Glutamatergic neuron (in vitro differentiated cells): Measurements from ENCODE around the gene APP. TPM values are rescaled to one million over a fixed set of nuclear protein-coding genes. Genes with fewer than 3 reads are reported as not detected.

Experiments
- DNase-seq: peaks from one replicate; pipeline ENCODE4 v3.0.0; 2022
- H3K27ac Mint-ChIP-seq: one replicate; pipeline ENCODE4 v1.8.0; 2020; ENCODE audit warnings: mild to moderate bottlenecking, mixed read lengths, inconsistent platforms; ENCODE audit not compliant: unreplicated experiment
- H3K27me3 Mint-ChIP-seq: one replicate; pipeline ENCODE4 v1.8.0; 2020; ENCODE audit warnings: mild to moderate bottlenecking, moderate library complexity, mixed read lengths, inconsistent platforms; ENCODE audit not compliant: unreplicated experiment
- H3K36me3 Mint-ChIP-seq: one replicate; pipeline ENCODE4 v1.8.0; 2020; ENCODE audit warnings: mild to moderate bottlenecking, mixed read lengths, inconsistent platforms; ENCODE audit not compliant: unreplicated experiment
- H3K4me1 Mint-ChIP-seq: one replicate; pipeline ENCODE4 v1.8.0; 2020; ENCODE audit warnings: mild to moderate bottlenecking, low read depth, mixed read lengths, inconsistent platforms; ENCODE audit not compliant: unreplicated experiment
- H3K4me3 Mint-ChIP-seq: one replicate; pipeline ENCODE4 v1.8.0; 2020; ENCODE audit warnings: mild to moderate bottlenecking, mixed read lengths, inconsistent platforms; ENCODE audit not compliant: unreplicated experiment
- H3K9me3 Mint-ChIP-seq: one replicate; pipeline ENCODE4 v1.8.0; 2020; ENCODE audit warnings: mild to moderate bottlenecking, moderate library complexity, mixed read lengths, inconsistent platforms; ENCODE audit not compliant: unreplicated experiment
- total RNA-seq: library from RNA; stranded (reverse); fragmentation: NEBNext Ultra II Directional; extraction: Animal tissue kit (Norgen Biotek cat#: 25700); gene quantifications from one replicate; pipeline ENCODE4 v1.2.1, GENCODE V29; 2021; ENCODE audit not compliant: unreplicated experiment
- TF ChIP-seq, protein P1 (sequence below): fragments of 200-600 bp; sonication (generic); IDR thresholded peaks from one replicate; pipeline ENCODE4 v1.5.0; 2021; ENCODE audit not compliant: partially characterized antibody, unreplicated experiment

The APP gene
- total RNA-seq, 1 donor from 2014 or later: 735 TPM

DNA sequence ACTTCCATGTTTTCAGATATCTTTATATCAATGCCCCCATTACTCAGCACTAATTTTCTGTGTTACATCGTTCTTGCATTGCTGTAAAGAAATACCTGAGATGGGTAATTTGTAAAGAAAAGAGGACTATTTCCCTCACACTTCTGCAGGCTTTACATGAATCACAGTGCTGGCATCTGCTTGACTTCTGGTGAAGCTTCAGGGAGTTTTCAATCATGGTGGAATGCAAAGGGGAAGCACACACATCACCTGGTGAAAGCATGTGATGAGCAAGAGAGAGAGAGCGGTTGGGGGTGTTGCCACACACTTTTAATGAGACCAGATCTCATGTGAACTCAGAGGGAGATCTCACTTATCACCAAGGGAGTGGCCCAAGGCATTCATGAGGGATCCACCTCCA, 14.9 kb upstream of the APP start:
- TF ChIP-seq, protein P1, sequence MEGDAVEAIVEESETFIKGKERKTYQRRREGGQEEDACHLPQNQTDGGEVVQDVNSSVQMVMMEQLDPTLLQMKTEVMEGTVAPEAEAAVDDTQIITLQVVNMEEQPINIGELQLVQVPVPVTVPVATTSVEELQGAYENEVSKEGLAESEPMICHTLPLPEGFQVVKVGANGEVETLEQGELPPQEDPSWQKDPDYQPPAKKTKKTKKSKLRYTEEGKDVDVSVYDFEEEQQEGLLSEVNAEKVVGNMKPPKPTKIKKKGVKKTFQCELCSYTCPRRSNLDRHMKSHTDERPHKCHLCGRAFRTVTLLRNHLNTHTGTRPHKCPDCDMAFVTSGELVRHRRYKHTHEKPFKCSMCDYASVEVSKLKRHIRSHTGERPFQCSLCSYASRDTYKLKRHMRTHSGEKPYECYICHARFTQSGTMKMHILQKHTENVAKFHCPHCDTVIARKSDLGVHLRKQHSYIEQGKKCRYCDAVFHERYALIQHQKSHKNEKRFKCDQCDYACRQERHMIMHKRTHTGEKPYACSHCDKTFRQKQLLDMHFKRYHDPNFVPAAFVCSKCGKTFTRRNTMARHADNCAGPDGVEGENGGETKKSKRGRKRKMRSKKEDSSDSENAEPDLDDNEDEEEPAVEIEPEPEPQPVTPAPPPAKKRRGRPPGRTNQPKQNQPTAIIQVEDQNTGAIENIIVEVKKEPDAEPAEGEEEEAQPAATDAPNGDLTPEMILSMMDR: no peak
- Mint-ChIP-seq H3K27me3 (no peaks in the 10 kb centered on the region), H3K4me3 (no peak overlapping the region), H3K4me1 (no peaks in the 10 kb centered on the region), H3K9me3 (peaks cover 2% of the 10 kb centered on the region), H3K27ac (no peak overlapping the region), H3K36me3 (peaks cover 14% of the 10 kb centered on the region)
- no peak for DNase-seq

GRCh38 chr21:26185021-26185420, 14.5 kb upstream of the APP start:
- Mint-ChIP-seq H3K27me3 (no peaks in the 10 kb centered on the region), H3K27ac (no peak overlapping the region), H3K9me3 (peaks cover 2% of the 10 kb centered on the region), H3K4me3 (no peak overlapping the region), H3K4me1 (no peaks in the 10 kb centered on the region), H3K36me3 (peaks cover 14% of the 10 kb centered on the region)
- no peak for DNase-seq
- TF ChIP-seq, protein P1: no peak

DNA sequence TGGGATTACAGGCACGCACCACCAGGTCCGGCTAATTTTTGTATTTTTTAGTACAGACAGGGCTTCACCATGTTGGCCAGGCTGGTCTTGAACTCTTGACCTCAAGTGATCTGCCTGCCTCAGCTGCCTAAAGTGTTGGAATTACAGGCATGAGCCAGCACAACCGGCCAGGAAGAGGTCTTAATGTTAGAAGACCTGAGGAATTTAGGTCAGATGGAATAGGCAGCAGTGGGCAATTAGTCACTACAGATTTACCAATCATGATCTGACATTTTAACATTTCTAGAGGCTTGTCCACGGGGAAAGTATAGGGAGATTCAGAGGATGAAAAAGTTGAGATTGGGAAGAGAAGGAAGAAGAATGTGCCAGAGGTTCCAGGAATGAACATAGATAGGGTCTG, 8.9 kb upstream of the APP start:
- peaks cover 2% of the 10 kb centered on the region for H3K9me3 Mint-ChIP-seq
- H3K4me3 Mint-ChIP-seq: no peak overlapping the region
- no peak overlapping the region for H3K27ac Mint-ChIP-seq
- TF ChIP-seq, protein P1: no peak
- peaks cover 3% of the 10 kb centered on the region for H3K4me1 Mint-ChIP-seq
- DNase-seq: no peak
- H3K36me3 Mint-ChIP-seq: peaks cover 9% of the 10 kb centered on the region
- H3K27me3 Mint-ChIP-seq: no peaks in the 10 kb centered on the region

DNA sequence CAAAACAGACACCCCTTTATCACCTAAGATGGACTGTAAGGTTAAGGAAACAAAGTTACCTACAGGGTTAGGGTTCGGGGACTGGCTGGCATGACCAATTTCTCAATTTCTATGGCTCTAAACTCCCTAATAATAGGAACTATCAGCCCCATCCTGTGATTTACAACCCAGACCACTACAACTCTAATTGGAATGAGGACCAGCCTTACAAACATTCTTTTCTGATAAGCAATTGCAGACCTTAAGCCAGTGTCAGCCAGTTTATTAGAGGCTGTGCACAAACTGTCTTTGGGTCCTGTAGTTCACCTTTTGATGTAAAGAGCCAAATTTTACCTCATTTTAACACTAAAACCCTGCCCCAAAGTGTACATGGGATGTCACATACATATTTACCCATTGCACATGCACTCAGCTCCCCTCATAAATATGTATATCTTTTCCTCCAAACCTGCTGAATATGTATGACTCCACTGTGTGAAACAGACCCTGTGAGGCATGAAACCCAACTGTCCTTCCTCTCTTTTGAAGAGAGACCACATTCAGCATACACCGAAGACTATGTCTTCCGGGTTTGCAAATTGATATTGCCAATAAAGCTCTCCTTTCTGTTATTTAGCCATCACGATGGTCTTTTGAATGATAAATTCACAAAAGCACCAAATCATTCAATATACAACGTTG, 7.3 kb upstream of the APP start:
- Mint-ChIP-seq H3K27me3 (peaks cover 2% of the 10 kb centered on the region), H3K4me1 (peaks cover 3% of the 10 kb centered on the region), H3K9me3 (peaks cover 2% of the 10 kb centered on the region), H3K27ac (no peak overlapping the region), H3K4me3 (no peak overlapping the region), H3K36me3 (no peaks in the 10 kb centered on the region)
- TF ChIP-seq, protein P1: no peak
- DNase-seq: no peak

GRCh38 chr21:26177187-26177586, 6.6 kb upstream of the APP start:
- no peak for DNase-seq
- Mint-ChIP-seq H3K4me1 (peaks cover 3% of the 10 kb centered on the region), H3K36me3 (no peaks in the 10 kb centered on the region), H3K27me3 (peaks cover 2% of the 10 kb centered on the region), H3K9me3 (peaks cover 2% of the 10 kb centered on the region), H3K4me3 (no peak overlapping the region), H3K27ac (no peak overlapping the region)
- TF ChIP-seq, protein P1: no peak
